ENCODE measurements around the gene SIVA1. TPM values are rescaled to one million over a fixed set of nuclear protein-coding genes. Genes with fewer than 3 reads are reported as not detected.

Gene SIVA1
- total RNA-seq, 4 donors from 2014 or later, result 228 to 357 (median 264) TPM

- ATAC-seq (no peak), DNase-seq (no peak)
- Histone ChIP-seq H3K36me3 (no peaks in the 10 kb centered on the region), H3K27me3 (no peaks in the 10 kb centered on the region), H3K4me1 (peaks cover 29 to 43% of the 10 kb centered on the region in 2 donors), H3K27ac (peak overlapping the region; percentile 84 to 91 (median 89)), H3K9me3 (no peaks in the 10 kb centered on the region), H3K4me3 (no peak overlapping the region)
- in situ Hi-C loops (cut with MboI; ENCODE audit: low sequenced_read_pairs in 4 of 4) (no loop called here), intact Hi-C loops (cut with DNase I; ENCODE audit: low total_unique reads) (loop anchor here (5.0 kb wide), 2 partner anchors 69 to 189 kb away; partner anchors contain the start of genes CEP170B and CLBA1)
- TF ChIP-seq CTCF (IDR thresholded peaks at IDR 0.05 in 4 of 5, conservative IDR thresholded peaks at IDR 0.05 in 1 of 5) (no peak), POLR2A (IDR thresholded peaks at IDR 0.05) (no peak)
Observed at GRCh38 chr14:104798300-104799243, 45.6 kb downstream of the SIVA1 start.

GRCh38 chr14:104799244-104800014 lies 46.5 kb downstream of the SIVA1 start:
- H3K27me3 ChIP-seq, result no peaks in the 10 kb centered on the region
- ATAC-seq (no peak), DNase-seq (no peak)
- no peaks in the 10 kb centered on the region for H3K9me3 ChIP-seq
- peaks cover 21 to 35% of the 10 kb centered on the region in 2 donors for H3K4me1 ChIP-seq
- H3K36me3 ChIP-seq, result no peaks in the 10 kb centered on the region
- peak overlapping the region; percentile 45 to 77 (median 58) for H3K4me3 ChIP-seq
- no peak for TF ChIP-seq CTCF (IDR thresholded peaks at IDR 0.05 in 4 of 5, conservative IDR thresholded peaks at IDR 0.05 in 1 of 5)
- TF ChIP-seq POLR2A (IDR thresholded peaks at IDR 0.05), result no peak
- in situ Hi-C loops (cut with MboI; ENCODE audit: low sequenced_read_pairs in 4 of 4) (no loop called here), intact Hi-C loops (cut with DNase I; ENCODE audit: low total_unique reads) (loop anchor here (1.0 to 5.0 kb wide), 3 partner anchors 27 to 188 kb away; partner anchors contain the start of genes CEP170B and CLBA1)
- peak overlapping the region; percentile 84 to 91 (median 89) for H3K27ac ChIP-seq

DNA sequence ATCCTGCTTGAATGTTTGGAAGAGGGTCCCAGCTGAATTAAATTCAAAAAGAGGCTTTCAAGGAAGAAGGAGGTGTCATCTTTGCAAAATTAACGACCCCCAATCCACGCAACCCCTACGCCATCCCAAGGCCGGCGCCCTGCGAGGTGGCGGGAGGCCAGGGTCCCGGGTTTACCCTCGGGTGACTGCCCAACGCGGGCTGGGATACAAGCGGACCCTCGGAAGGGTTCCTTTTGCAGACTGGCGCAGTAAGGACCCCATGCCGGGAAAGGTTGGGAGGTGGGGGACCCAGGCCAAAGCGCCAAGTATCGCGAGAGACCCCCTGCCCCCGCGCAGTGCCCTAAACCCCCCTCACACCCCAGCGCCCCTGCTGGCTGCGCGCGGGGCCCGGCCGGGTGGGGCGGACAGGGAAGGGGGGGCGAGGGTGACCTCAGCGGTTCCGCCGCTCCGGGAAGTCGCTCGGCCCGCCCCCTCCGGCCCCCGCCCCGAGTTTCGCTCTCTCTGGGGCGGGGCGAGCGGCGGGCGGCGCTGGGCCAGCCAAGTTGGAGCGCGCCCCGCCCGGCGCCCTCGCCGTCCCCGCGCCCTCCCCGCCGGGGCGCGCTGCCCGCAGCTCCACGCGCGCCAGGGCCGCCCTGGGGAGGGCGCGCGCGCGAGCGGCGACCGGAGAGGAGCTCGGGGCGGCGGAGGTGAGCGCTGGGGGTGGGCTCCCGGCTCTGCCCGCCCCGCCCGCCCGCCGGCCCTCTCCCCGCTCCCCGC lies 47.2 kb downstream of the SIVA1 start:
- peak overlapping the region; percentile 84 to 91 (median 89) for H3K27ac ChIP-seq
- ATAC-seq (peak; percentile 63 to 66), DNase-seq (peak; percentile 68 to 74)
- H3K27me3 ChIP-seq, result no peaks in the 10 kb centered on the region
- peak in 4 of 5 experiments; percentile 28 to 53 (median 36) for TF ChIP-seq CTCF (IDR thresholded peaks at IDR 0.05 in 4 of 5, conservative IDR thresholded peaks at IDR 0.05 in 1 of 5)
- peak in 1 of 2 donors; percentile 54 for TF ChIP-seq POLR2A (IDR thresholded peaks at IDR 0.05)
- H3K4me1 ChIP-seq, result peaks cover 19 to 32% of the 10 kb centered on the region in 2 donors
- H3K36me3 ChIP-seq, result no peaks in the 10 kb centered on the region
- intact Hi-C loops (cut with DNase I; ENCODE audit: low total_unique reads), result loop anchor here (1.0 kb wide), 1 partner anchor 26 kb away; no protein-coding TSS in a partner anchor
- in situ Hi-C loops (cut with MboI; ENCODE audit: low sequenced_read_pairs in 4 of 4), result no loop called here
- H3K4me3 ChIP-seq, result peak overlapping the region; percentile 45 to 77 (median 58)
- no peaks in the 10 kb centered on the region for H3K9me3 ChIP-seq
